K562 (cell line): ENCODE results near the gene PRR16. TPM values are rescaled to one million over a fixed set of nuclear protein-coding genes. Genes with fewer than 3 reads are reported as not detected.

Experiments
- ATAC-seq: fragments of 200-7000 bp; cut with Tn5 transposase; 3 replicates; pipeline ENCODE4 v1.9.1; 2020; ENCODE audit warnings: moderate library complexity
- BruUV-seq: library from RNA; stranded (reverse); fragments of 400-500 nt; replicated peaks from 2 replicates; lab custom pipeline; 2021; lab: Mats Ljungman, UMichigan
- CTCF ChIA-PET: fragments of 300-600 bp; formaldehyde crosslinking; extraction: SDS; loops from one replicate; lab custom pipeline; 2021; ENCODE audit warnings: low intra/inter-chr PET ratio; lab: Yijun Ruan, JAX
- POLR2A ChIA-PET: fragments of 300-600, 350-650 bp; sonication (Branson Sonifier 250); formaldehyde crosslinking; extraction: SDS; loops from one replicate; lab custom pipeline; 2021; ENCODE audit warnings: antibody characterized with exemption, inconsistent platforms; lab: Yijun Ruan, JAX
- DNase-seq, 4 experiments: peaks; one replicate each; pipeline versions ENCODE4 v3.0.0 to v3.0.0-alpha.2; 2011 to 2018; ENCODE audit warnings: low spot score in 3 of 4, mixed read lengths in 3 of 4; ENCODE audit errors: extremely low read depth in 1 of 4
- FAIRE-seq: peaks from 2 replicates; lab custom pipeline; 2011; peaks lifted over from hg19 to GRCh38; lab: Jason Lieb, UNC
- H2AFZ ChIP-seq: 2 replicates; pipeline ENCODE4 v1.6.0; 2011; ENCODE audit warnings: low read depth, low read length, control low read depth, inconsistent platforms
- H3K27ac ChIP-seq: fragments of 200-600 bp; 3 replicates; pipeline ENCODE4 v1.8.0; 2011; ENCODE audit warnings: low read depth, mild to moderate bottlenecking, control low read depth, inconsistent platforms, low read length, moderate library complexity, mixed read lengths; ENCODE audit errors: extremely low read depth
- H3K27me3 ChIP-seq, 2 experiments: fragments of 300-600 bp in 1 of 2; 2 replicates in 1 of 2; 3 replicates in 1 of 2; pipeline versions ENCODE4 v1.6.0 to v1.8.0; 2011; ENCODE audit warnings: inconsistent platforms in 2 of 2, low read length in 2 of 2, mild to moderate bottlenecking in 1 of 2, mixed read lengths in 1 of 2, moderate library complexity in 1 of 2; ENCODE audit not compliant: control insufficient read depth in 2 of 2, insufficient read depth in 2 of 2
- H3K36me3 ChIP-seq: fragments of 300-600 bp; 3 replicates; pipeline ENCODE4 v1.8.0; 2011; ENCODE audit warnings: mild to moderate bottlenecking, low read length, inconsistent platforms; ENCODE audit not compliant: control insufficient read depth, insufficient read depth
- H3K4me1 ChIP-seq, 2 experiments: fragments of 200-600 bp in 1 of 2; replicated peaks in 1 of 2; 2 replicates in 1 of 2; 3 replicates in 1 of 2; pipeline versions ENCODE4 v1.5.1 to v1.8.0; 2011; ENCODE audit warnings: inconsistent platforms in 2 of 2, low read length in 2 of 2, mild to moderate bottlenecking in 1 of 2, mixed read lengths in 1 of 2, moderate library complexity in 1 of 2; ENCODE audit not compliant: control insufficient read depth in 2 of 2, insufficient read depth in 2 of 2
- H3K4me2 ChIP-seq: 2 replicates; pipeline ENCODE4 v1.6.1; 2011; ENCODE audit warnings: low read length, control low read depth, inconsistent platforms, mixed read lengths; ENCODE audit not compliant: insufficient read depth
- H3K4me3 ChIP-seq: fragments of 200-600 bp; sonication (generic), shearing (Covaris generic); 2 replicates; pipeline ENCODE4 v1.5.1; 2016; ENCODE audit warnings: control low read depth, inconsistent platforms
- H3K79me2 ChIP-seq: fragments of 200-600 bp; 3 replicates; pipeline ENCODE4 v1.8.0; 2011; ENCODE audit warnings: low read length, inconsistent platforms; ENCODE audit not compliant: control insufficient read depth, insufficient read depth
- H3K9ac ChIP-seq, 2 experiments: 2 replicates each; pipeline versions ENCODE4 v1.6.0 to v1.6.1; 2011; ENCODE audit warnings: low read depth in 2 of 2, low read length in 2 of 2, control low read depth in 1 of 2, inconsistent platforms in 1 of 2, mild to moderate bottlenecking in 1 of 2, mixed read lengths in 1 of 2; ENCODE audit not compliant: insufficient read depth in 1 of 2
- H3K9me1 ChIP-seq: one replicate; pipeline ENCODE4 v1.6.0; 2011; ENCODE audit warnings: inconsistent platforms, mild to moderate bottlenecking, low read length, moderate library complexity; ENCODE audit not compliant: control insufficient read depth, insufficient read depth
- H3K9me3 ChIP-seq: replicated peaks from 2 replicates; pipeline ENCODE4 v1.5.1; 2011; ENCODE audit warnings: low read depth, low read length, inconsistent platforms; ENCODE audit not compliant: control insufficient read depth, insufficient read depth
- H4K20me1 ChIP-seq: replicated peaks from 2 replicates; pipeline ENCODE4 v1.6.1; 2011; ENCODE audit warnings: low read length, inconsistent platforms, mixed read lengths; ENCODE audit not compliant: control insufficient read depth, insufficient read depth
- GTF2F1 ChIP-seq: IDR thresholded peaks from 2 replicates; pipeline ENCODE4 v1.6.1; 2011; ENCODE audit warnings: low read depth, low read length, improper control_type of control experiment
- KLF6 ChIP-seq: fragments of 250-450 bp; sonication (Bioruptor Pico); IDR thresholded peaks from 2 replicates; pipeline ENCODE4 v1.4.0; 2020; ENCODE audit warnings: mild to moderate bottlenecking, moderate library complexity, borderline replicate concordance
- SPI1 ChIP-seq: IDR thresholded peaks from 2 replicates; pipeline ENCODE4 v1.6.1; 2011; ENCODE audit warnings: low read depth, low read length, control low read depth, borderline replicate concordance
- WGBS: fragments of 100-300 bp; shearing (Covaris generic); methylation state at CpG from one replicate; pipeline ENCODE4 v1.1.6; 2016; ENCODE audit warnings: low coverage, mixed read lengths; ENCODE audit not compliant: insufficient coverage; ENCODE audit errors: missing lambda C conversion rate; 5-methylcytosine and 5-hydroxymethylcytosine counted together
- in situ Hi-C: fragments of 300-500 bp; cut with MboI; formaldehyde crosslinking; loops from 4 replicates; pipeline ENCODE4 v1.15.0; 2018; ENCODE audit warnings: inconsistent platforms, mixed read lengths
- intact Hi-C: fragments of 100-400 bp; cut with micrococcal nuclease; formaldehyde crosslinking; loops from 2 replicates; pipeline ENCODE4 v1.14.2; 2022
- polyA plus RNA-seq, 8 experiments: library from polyadenylated mRNA; depleted of rRNA in 4 of 8; stranded (reverse) in 5 of 8; unstranded in 3 of 8; fragments of >200 nt; fragmentation: Nextera tagmentation in 2 of 8; fragmentation: Illumina TruSeq in 1 of 8; extraction: Ambion mirVana in 2 of 8; extraction: Trizol in 1 of 8; gene quantifications; 2 replicates each; pipeline versions ENCODE4 v1.2.1 to v1.2.3, GENCODE V29; 2011 to 2014; ENCODE audit warnings: inconsistent platforms in 1 of 8, missing spikeins in 1 of 8
- total RNA-seq, 7 experiments: library from RNA; depleted of rRNA in 6 of 7; stranded (reverse); fragments of >200 nt in 6 of 7; fragmentation: Illumina TruSeq in 2 of 7; extraction: Trizol in 2 of 7; gene quantifications; 2 replicates each; pipeline versions ENCODE4 v1.2.1 to v1.2.3, GENCODE V29; 2011 to 2021; ENCODE audit warnings: low replicate concordance in 1 of 7
- TF ChIP-seq, protein P1 (sequence below): sonication (generic); formaldehyde crosslinking; IDR thresholded peaks from 2 replicates; pipeline ENCODE4 v1.8.1; 2022; ENCODE audit warnings: missing genetic modification reagents
- TF ChIP-seq, protein P2 (sequence below): sonication (generic); formaldehyde crosslinking; IDR thresholded peaks from 2 replicates; pipeline ENCODE4 v1.8.0; 2022; ENCODE audit warnings: missing genetic modification reagents, mild to moderate bottlenecking, moderate library complexity, borderline replicate concordance

The PRR16 gene
- total and polyA plus RNA-seq, 9 of the 15 experiments (the other 6 are each of a cell fraction or from before 2014, with no cell fraction given), result 0.61 to 10.1 (median 3.3) TPM

DNA sequence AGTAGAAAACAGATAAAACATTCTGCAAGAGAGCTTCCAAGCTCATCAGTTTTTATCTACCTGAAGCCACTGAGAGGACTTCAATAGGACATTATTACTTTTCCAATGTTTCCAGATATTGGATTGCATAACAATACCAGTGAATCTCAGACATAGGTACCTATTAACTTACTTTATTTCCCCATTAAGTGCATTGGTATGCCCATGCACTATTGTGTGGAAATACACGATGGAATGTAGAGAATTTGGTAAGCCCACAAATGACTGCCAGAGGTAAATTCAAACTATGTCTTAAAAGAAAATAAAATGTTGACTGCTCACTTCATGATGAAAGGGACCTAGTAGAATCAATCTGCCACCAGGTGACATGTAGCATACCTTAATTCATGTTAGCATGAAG, 48.1 kb upstream of the PRR16 start:
- CTCF ChIA-PET, result no interaction called here
- no TSS peak for BruUV-seq

More for the DNA sequence above, 48.1 kb upstream of the PRR16 start:
- FAIRE-seq, result no peak
- intact Hi-C loops, result no loop called here
- Histone ChIP-seq H3K4me1 (no peaks in the 10 kb centered on the region), H3K4me2 (no peak overlapping the region), H3K9ac (no peak overlapping the region), H4K20me1 (no peaks in the 10 kb centered on the region), H3K27ac (no peak overlapping the region), H3K36me3 (no peaks in the 10 kb centered on the region), H3K27me3 (no peaks in the 10 kb centered on the region), H3K9me3 (no peaks in the 10 kb centered on the region), H2AFZ (no peak overlapping the region), H3K79me2 (no peaks in the 10 kb centered on the region), H3K9me1 (no peaks in the 10 kb centered on the region), H3K4me3 (no peak overlapping the region)
- TF ChIP-seq KLF6 (CRISPR knock-in tag), result no peak
- TF ChIP-seq GTF2F1, result no peak
- no peak for TF ChIP-seq SPI1
- TF ChIP-seq, protein P1, sequence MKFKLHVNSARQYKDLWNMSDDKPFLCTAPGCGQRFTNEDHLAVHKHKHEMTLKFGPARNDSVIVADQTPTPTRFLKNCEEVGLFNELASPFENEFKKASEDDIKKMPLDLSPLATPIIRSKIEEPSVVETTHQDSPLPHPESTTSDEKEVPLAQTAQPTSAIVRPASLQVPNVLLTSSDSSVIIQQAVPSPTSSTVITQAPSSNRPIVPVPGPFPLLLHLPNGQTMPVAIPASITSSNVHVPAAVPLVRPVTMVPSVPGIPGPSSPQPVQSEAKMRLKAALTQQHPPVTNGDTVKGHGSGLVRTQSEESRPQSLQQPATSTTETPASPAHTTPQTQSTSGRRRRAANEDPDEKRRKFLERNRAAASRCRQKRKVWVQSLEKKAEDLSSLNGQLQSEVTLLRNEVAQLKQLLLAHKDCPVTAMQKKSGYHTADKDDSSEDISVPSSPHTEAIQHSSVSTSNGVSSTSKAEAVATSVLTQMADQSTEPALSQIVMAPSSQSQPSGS, result no peak
- TF ChIP-seq, protein P2, sequence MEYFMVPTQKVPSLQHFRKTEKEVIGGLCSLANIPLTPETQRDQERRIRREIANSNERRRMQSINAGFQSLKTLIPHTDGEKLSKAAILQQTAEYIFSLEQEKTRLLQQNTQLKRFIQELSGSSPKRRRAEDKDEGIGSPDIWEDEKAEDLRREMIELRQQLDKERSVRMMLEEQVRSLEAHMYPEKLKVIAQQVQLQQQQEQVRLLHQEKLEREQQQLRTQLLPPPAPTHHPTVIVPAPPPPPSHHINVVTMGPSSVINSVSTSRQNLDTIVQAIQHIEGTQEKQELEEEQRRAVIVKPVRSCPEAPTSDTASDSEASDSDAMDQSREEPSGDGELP (CRISPR knock-in tag), result no peak
- no peak for ATAC-seq
- WGBS, result 5% methylated on average over 1 of the region's 1 CpG
- in situ Hi-C loops, result no loop called here
- no peak for DNase-seq
- POLR2A ChIA-PET, result no interaction called here
